Stomach (tissue), 9 donors: ENCODE results near the gene SGO1. TPM values are rescaled to one million over a fixed set of nuclear protein-coding genes. Genes with fewer than 3 reads are reported as not detected.

Source experiments
- DNase-seq, 2 donors: peaks; one replicate each; pipeline versions ENCODE4 v3.0.0 to v3.0.0-alpha.2; 2013 to 2019
- H3K27ac ChIP-seq, 5 donors: fragments of 200-600 bp in 4 of 5; sonication (generic) in 4 of 5; one replicate each; pipeline ENCODE4 v1.5.1; 2013 to 2019; ENCODE audit warnings: mild to moderate bottlenecking in 1 of 5, moderate library complexity in 1 of 5
- H3K27me3 ChIP-seq, 3 donors: fragments of 200-600 bp; sonication (generic); one replicate each; pipeline ENCODE4 v1.5.1; 2017 to 2019; ENCODE audit warnings: mixed run types in 1 of 3
- H3K36me3 ChIP-seq, 4 donors: fragments of 200-600 bp; sonication (generic); 1 replicate in 3 of 4; 2 replicates in 1 of 4; pipeline ENCODE4 v1.5.1; 2016 to 2019
- H3K4me1 ChIP-seq, 4 donors: fragments of 200-600 bp; sonication (generic); one replicate each; pipeline ENCODE4 v1.5.1; 2016 to 2019
- H3K4me3 ChIP-seq, 4 donors: fragments of 200-600 bp; sonication (generic) in 3 of 4; one replicate each; pipeline ENCODE4 v1.5.1; 2016 to 2019; ENCODE audit warnings: mild to moderate bottlenecking in 1 of 4
- H3K9me3 ChIP-seq, 4 donors: fragments of 200-600 bp; sonication (generic); one replicate each; pipeline ENCODE4 v1.5.1; 2016 to 2019
- EP300 ChIP-seq: sonication (generic); formaldehyde crosslinking; IDR thresholded peaks from one replicate; pipeline ENCODE4 v1.6.1; 2017; ENCODE audit warnings: antibody characterized with exemption
- POLR2A ChIP-seq, 4 donors: fragments of 450-650 bp; IDR thresholded peaks; one replicate each; pipeline ENCODE4 v1.6.1; 2016; ENCODE audit warnings: antibody characterized with exemption in 4 of 4, control low read depth in 2 of 4, mild to moderate bottlenecking in 1 of 4, moderate library complexity in 1 of 4
- POLR2AphosphoS5 ChIP-seq, 3 donors: sonication (generic); formaldehyde crosslinking; IDR thresholded peaks; one replicate each; pipeline ENCODE4 v1.6.1; 2016; ENCODE audit warnings: antibody characterized with exemption in 3 of 3
- WGBS, 5 donors: extraction: QIAGEN DNeasy Blood & Tissue Kit in 3 of 5; methylation state at CpG; one replicate each; pipeline versions ENCODE4 v1.1.5 to v1.1.7; 2013 to 2018; 5-methylcytosine and 5-hydroxymethylcytosine counted together
- intact Hi-C: fragments of 100-400 bp; cut with DNase I; formaldehyde crosslinking; loops from one replicate; pipeline ENCODE4 v1.15.1; 2023; ENCODE audit warnings: low total_unique reads
- polyA plus RNA-seq, 3 donors: library from polyadenylated mRNA; stranded (reverse); fragments of 200-250 nt; gene quantifications; one replicate each; pipeline ENCODE4 v1.2.3, GENCODE V29; 2013
- total RNA-seq, 5 donors: library from RNA; depleted of rRNA; stranded (reverse); fragments of >200 nt; gene quantifications; one replicate each; pipeline versions ENCODE4 v1.1.0 to v1.2.3, GENCODE V29; 2014 to 2016
- TF ChIP-seq, protein P1 (sequence below), 7 experiments: fragments of 450-650 bp in 4 of 7; fragments of 200-600 bp in 3 of 7; sonication (generic) in 3 of 7; IDR thresholded peaks; one replicate each; pipeline ENCODE4 v1.5.1; 2016 to 2019; ENCODE audit warnings: antibody characterized with exemption in 7 of 7, control low read depth in 2 of 7, mild to moderate bottlenecking in 1 of 7
- donor health status: healthy with polysubstance abuse.
- donor health status: Bipolar disorder and iron deficiency.
- donor health status: healthy.

Gene SGO1
- total and polyA plus RNA-seq, 8 donors, result 0.45 to 5.0 (median 1.8) TPM

DNA sequence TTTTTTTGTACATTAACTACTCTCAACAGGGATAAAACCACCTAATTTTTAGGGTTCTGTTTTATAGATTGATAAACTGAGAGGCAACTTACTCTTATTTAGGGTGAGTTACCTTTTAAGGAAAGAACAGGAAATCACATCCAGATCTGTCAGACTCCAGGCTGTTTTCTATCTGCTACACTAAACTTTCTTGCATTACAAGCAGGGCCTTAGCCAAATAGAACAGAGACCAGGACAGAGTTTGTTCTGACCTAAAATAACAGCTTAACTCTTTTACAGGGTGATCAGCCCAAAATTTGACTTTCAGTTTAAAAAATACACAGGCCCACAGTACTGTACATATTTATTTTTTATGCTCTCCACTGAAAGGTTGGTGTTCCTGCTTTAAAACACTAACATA is 38.6 kb downstream of the SGO1 start:
- TF ChIP-seq POLR2AphosphoS5 (IDR thresholded peaks at IDR 0.05) (no peak), POLR2A (IDR thresholded peaks at IDR 0.05) (no peak), EP300 (no peak)
- TF ChIP-seq, protein P1, sequence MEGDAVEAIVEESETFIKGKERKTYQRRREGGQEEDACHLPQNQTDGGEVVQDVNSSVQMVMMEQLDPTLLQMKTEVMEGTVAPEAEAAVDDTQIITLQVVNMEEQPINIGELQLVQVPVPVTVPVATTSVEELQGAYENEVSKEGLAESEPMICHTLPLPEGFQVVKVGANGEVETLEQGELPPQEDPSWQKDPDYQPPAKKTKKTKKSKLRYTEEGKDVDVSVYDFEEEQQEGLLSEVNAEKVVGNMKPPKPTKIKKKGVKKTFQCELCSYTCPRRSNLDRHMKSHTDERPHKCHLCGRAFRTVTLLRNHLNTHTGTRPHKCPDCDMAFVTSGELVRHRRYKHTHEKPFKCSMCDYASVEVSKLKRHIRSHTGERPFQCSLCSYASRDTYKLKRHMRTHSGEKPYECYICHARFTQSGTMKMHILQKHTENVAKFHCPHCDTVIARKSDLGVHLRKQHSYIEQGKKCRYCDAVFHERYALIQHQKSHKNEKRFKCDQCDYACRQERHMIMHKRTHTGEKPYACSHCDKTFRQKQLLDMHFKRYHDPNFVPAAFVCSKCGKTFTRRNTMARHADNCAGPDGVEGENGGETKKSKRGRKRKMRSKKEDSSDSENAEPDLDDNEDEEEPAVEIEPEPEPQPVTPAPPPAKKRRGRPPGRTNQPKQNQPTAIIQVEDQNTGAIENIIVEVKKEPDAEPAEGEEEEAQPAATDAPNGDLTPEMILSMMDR (IDR thresholded peaks at IDR 0.05), result no peak
- Histone ChIP-seq H3K27me3 (no peaks in the 10 kb centered on the region), H3K27ac (peak overlapping the region in 1 of 5 donors; percentile 25), H3K9me3 (no peaks in the 10 kb centered on the region), H3K4me1 (peaks cover 0 to 14% (median 0%) of the 10 kb centered on the region in 4 donors), H3K4me3 (no peak overlapping the region), H3K36me3 (peaks cover 0 to 63% (median 56%) of the 10 kb centered on the region in 4 donors)
- DNase-seq, result peak in 1 of 2 donors; percentile 25
- intact Hi-C loops, result no loop called here

DNA sequence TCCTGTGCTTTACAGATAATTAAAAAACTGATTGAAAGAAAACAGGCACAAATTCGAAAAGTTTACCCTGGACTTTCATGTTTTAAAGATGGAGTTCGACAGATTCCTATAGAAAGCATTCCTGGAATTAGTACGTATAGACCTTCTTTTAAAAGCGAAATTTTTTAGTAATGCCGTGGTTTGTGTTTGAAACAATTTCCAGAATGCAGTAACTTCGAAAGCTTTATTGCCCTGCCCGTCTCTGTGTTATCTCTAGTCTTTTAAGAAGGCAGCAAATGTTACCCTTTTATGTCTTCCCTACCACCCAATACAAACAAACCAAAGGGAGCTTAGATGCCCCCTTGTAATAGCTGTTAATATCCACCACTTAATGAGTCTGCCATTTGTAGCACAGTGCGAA is 39.7 kb downstream of the SGO1 start:
- intact Hi-C loops, result no loop called here
- Histone ChIP-seq H3K4me1 (peaks cover 0 to 14% (median 0%) of the 10 kb centered on the region in 4 donors), H3K36me3 (peaks cover 0 to 61% (median 47%) of the 10 kb centered on the region in 4 donors), H3K27ac (no peak overlapping the region), H3K4me3 (no peak overlapping the region), H3K9me3 (no peaks in the 10 kb centered on the region), H3K27me3 (no peaks in the 10 kb centered on the region)
- TF ChIP-seq EP300, result no peak
- TF ChIP-seq POLR2A (IDR thresholded peaks at IDR 0.05), result no peak
- TF ChIP-seq, protein P1 (IDR thresholded peaks at IDR 0.05), result no peak
- no peak for TF ChIP-seq POLR2AphosphoS5 (IDR thresholded peaks at IDR 0.05)
- no peak for DNase-seq
- WGBS, 5 donors, result 88 to 95% (median 93%) methylated on average over 8 of the region's 8 CpGs

DNA sequence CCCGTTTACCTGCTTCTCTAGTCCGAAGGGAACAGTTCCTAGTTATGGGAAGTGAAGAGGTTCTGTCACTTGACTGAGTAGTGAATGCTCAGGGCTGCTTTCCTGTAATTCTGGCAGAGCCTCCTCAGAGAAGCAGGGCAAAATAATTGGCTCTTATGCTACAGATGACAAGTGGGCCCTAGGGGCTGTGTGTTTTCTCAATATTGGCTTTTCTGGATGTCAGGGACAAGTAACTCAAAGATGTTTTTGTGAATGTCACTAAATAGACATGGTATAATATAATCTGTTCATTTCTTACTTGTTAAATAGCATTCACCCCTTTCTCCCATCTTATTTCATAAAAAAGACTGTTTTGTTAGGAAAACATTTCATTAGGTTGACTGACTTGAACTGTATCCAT is 40.1 kb downstream of the SGO1 start:
- H3K36me3 ChIP-seq, result peaks cover 0 to 58% (median 47%) of the 10 kb centered on the region in 4 donors
- no peak overlapping the region for H3K4me3 ChIP-seq
- TF ChIP-seq POLR2A (IDR thresholded peaks at IDR 0.05), result no peak
- 91 to 98% (median 93%) methylated on average over 2 of the region's 2 CpGs for WGBS, 5 donors
- H3K9me3 ChIP-seq, result no peaks in the 10 kb centered on the region
- no peak for DNase-seq
- H3K27ac ChIP-seq, result no peak overlapping the region
- intact Hi-C loops, result no loop called here
- H3K27me3 ChIP-seq, result no peaks in the 10 kb centered on the region
- peaks cover 0 to 14% (median 0%) of the 10 kb centered on the region in 4 donors for H3K4me1 ChIP-seq

DNA sequence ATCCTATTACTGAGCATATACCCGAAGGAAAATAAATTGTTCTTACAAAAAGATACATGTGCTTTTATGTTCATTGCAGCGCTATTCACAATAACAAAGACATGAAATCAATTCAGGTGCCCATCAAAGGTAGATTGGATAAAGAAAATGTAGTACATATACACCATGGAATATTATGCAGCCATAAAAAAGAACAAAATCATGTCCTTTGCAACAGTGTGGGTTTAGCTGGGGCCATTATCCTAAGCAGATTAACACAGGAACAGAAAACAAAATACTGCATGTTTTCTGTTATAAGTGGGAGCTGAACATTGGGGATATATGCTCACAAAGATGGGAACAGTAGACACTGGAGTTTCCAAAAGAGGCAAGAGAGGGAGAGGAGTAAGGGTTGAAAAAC is 42.5 kb downstream of the SGO1 start:
- WGBS, 5 donors, result 95 to 99% (median 97%) methylated on average over 2 of the region's 2 CpGs
- no peak overlapping the region for H3K4me3 ChIP-seq
- no peaks in the 10 kb centered on the region for H3K9me3 ChIP-seq
- peaks cover 7 to 53% (median 44%) of the 10 kb centered on the region in 4 donors for H3K36me3 ChIP-seq
- no peak for DNase-seq
- peaks cover 0 to 14% (median 0%) of the 10 kb centered on the region in 4 donors for H3K4me1 ChIP-seq
- intact Hi-C loops, result no loop called here
- H3K27ac ChIP-seq, result no peak overlapping the region
- no peaks in the 10 kb centered on the region for H3K27me3 ChIP-seq
- TF ChIP-seq, protein P1 (IDR thresholded peaks at IDR 0.05), result no peak
- TF ChIP-seq POLR2AphosphoS5 (IDR thresholded peaks at IDR 0.05), result no peak
- no peak for TF ChIP-seq EP300
- TF ChIP-seq POLR2A (IDR thresholded peaks at IDR 0.05), result no peak

DNA sequence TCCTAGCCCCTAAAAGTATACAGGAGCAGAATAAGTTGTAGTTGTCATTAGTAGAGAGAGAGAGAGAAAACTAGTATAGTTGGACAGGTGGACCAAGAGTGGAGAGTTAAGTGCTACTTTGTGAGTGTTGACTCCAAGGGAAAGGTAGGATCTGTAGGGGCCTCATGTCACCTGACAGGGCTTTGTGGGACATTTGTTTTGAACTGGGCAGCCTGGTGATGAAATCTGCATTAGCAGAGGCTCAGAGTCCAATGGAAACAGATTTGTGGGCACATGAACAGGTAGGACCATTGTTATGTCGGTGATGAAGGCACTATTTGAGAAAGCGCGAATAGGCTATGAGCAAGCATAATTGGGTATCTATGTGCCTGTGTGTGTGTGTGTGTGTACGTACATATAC is 43.5 kb downstream of the SGO1 start:
- peak overlapping the region in 1 of 5 donors; percentile 10 for H3K27ac ChIP-seq
- H3K9me3 ChIP-seq, result no peaks in the 10 kb centered on the region
- DNase-seq, result no peak
- no peak for TF ChIP-seq POLR2AphosphoS5 (IDR thresholded peaks at IDR 0.05)
- TF ChIP-seq, protein P1 (IDR thresholded peaks at IDR 0.05), result no peak
- no peak for TF ChIP-seq POLR2A (IDR thresholded peaks at IDR 0.05)
- no peak for TF ChIP-seq EP300
- peaks cover 7 to 50% (median 40%) of the 10 kb centered on the region in 4 donors for H3K36me3 ChIP-seq
- H3K27me3 ChIP-seq, result no peaks in the 10 kb centered on the region
- no peak overlapping the region for H3K4me3 ChIP-seq
- intact Hi-C loops, result no loop called here
- 98 to 100% (median 99%) methylated on average over 4 of the region's 4 CpGs for WGBS, 5 donors
- peaks cover 0 to 11% (median 0%) of the 10 kb centered on the region in 4 donors for H3K4me1 ChIP-seq
